ENCODE measurements around the gene JUND.

The JUND gene

GRCh38 chr19:18308051-18308947, 26.9 kb upstream of the JUND start:
- DNase-seq (ENCODE audit: low read depth), result no peak

- no peak for DNase-seq (ENCODE audit: low read depth)
Measured at GRCh38 chr19:18307271-18307681, 25.9 kb upstream of the JUND start.

- no peak for DNase-seq (ENCODE audit: low read depth)
Measured at GRCh38 chr19:18306888-18307260, 25.5 kb upstream of the JUND start.

DNA sequence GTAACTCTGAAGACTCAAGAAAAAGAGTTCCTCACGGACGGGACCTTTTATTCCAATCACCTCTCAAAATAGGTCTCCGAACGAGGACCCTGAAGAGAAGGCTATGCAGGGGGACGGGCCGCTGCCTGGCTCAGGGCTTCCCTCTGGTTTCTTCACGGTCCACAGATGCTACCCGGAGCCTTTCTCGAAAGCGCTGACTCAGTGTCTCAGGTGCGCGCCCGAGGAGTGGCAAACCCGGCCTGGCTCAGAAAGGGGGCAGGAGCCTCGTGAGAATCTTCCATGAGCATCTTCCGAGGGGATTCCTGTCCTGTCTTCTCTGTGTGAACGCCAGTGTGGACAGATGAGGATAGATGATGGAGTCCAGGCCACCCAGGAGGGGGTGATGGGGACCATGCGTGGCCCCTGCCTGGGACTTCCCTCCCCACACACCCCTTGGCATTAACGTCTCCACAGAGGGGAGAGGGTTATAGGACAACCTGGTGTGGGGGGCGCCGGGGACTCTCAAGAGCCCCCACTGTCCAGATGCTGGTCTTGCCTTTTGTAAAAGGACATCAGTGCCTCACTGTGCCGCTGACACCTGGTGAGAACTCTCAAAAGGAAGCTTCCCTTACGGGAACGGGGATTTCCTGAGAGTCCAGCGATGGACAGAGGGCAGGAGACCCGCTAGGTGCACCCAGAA, 24.9 kb upstream of the JUND start:
- no peak for DNase-seq (ENCODE audit: low read depth)

- peak; percentile 65 for DNase-seq (ENCODE audit: low read depth)
Measured at GRCh38 chr19:18304458-18305310, 23.3 kb upstream of the JUND start.

GRCh38 chr19:18304208-18304457, 22.7 kb upstream of the JUND start:
- DNase-seq (ENCODE audit: low read depth), result no peak

- DNase-seq (ENCODE audit: low read depth), result no peak
Measured at GRCh38 chr19:18301718-18302111, 20.3 kb upstream of the JUND start.

GRCh38 chr19:18300930-18301717, 19.7 kb upstream of the JUND start:
- no peak for DNase-seq (ENCODE audit: low read depth)

- DNase-seq (ENCODE audit: low read depth), result no peak
Measured at GRCh38 chr19:18299654-18300053, 18.2 kb upstream of the JUND start.

DNA sequence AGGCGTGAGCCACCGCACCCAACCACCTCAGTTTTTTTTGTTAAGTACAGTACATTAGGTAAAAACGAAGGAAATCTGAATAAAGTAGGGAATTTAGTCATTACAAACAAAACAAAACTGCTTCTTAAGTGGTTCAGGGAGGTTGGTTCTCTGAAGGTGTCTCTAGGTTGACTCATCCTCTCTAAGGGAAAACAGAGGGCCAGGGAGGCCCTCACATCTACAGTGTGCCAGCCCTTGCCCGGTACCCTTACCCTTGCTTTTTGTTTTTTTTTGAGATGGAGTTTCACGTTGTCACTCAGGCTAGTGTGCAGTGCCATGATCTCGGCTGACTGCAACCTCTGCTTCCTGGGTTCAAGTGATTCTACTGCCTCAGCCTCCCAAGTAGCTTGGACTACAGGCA, 17.2 kb upstream of the JUND start:
- DNase-seq (ENCODE audit: low read depth), result no peak

DNA sequence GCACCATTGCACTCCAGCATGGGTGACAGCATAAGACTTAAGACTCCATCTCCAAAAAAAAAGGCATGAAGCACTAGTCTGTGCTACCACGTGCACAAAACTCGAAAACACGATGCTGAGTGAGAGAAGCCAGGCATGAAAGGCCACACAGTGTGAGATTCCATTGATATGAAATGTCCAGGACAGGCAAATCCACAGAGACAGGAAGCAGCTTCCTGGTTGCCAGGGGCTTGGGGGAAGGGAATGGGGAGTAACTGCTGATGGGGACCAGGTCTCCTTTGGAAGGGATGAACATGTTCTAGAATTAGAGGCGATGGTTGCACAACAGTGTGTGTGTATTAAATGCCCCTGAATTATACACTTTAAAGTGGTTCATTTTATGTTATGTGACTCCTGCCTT, 15.9 kb upstream of the JUND start:
- DNase-seq (ENCODE audit: low read depth), result no peak

DNA sequence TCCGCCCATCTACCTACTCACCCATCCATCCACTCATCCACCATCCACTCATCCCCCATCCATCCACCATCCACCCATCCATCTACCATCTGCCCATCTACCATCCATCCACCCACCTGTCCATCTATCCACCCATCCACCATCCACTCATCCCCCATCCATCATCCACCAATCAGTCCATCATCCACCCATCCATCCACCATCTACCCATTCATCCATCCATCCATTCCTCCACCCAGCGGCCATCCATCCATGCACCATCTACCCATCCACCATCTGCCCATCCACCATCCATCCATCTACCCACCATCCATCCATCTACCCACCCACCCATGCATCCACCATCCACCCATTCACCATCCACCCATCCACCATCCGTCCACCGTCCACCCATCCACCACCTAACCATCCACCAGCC, 13.6 kb upstream of the JUND start:
- DNase-seq (ENCODE audit: low read depth), result no peak

DNA sequence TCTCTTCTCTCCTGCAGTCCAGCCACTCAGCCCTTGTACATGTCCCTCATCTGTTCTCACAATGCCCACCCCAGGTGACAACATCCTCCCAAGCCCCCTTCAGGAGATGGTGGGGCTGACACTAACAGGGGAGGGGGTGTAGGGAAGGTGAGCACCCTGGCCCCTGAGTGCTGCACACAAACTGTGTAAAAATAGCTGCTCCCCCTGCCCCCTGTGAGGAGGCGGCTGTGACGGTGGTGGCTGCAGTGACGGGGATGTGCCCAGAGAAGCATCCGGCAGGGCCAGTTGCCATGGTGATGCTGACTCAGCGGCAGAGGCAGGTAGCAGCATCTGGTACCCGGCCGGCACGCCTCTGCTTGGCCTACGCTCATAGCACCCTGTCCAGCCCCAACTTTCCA, 13.0 kb upstream of the JUND start:
- DNase-seq (ENCODE audit: low read depth), result peak; percentile 77

DNA sequence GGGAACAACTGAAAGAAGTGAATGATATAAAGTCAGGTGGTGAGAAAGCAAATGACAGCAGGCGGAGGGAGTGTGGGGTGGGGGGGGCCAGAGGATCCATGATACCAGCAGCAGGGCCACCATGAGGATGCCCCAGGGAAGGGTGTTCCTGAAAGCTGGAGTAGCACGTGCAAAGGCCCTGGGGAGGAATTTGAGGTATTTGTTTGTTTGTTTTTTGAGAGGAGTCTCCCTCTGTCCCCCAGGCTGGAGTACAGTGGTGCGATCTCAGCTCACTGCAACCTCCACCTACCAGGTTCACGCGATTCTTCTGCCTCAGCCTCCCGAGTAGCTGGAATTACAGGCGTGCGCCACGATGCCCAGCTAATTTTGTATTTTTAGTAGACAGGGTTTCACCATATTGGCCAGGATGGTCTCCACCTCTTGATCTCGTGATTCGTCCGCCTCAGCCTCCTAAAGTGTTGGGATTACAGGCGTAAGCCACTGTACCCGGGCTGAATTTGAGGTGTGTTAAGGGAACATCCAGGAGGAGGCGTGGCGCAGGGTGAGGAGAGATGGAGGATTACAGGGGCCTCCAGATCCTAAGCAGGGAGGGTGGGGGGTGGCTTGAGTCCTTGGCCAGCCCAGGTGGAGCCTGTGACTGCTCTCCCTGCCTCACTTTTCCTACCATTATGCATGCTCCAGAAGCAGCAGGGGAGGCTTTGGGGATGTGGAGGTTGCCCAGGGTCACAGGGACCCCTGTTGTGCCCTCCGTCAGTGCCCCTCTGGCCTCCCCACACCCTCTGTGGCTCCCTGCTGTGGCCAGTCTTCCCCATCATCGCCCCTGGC, 12.4 kb upstream of the JUND start:
- DNase-seq (ENCODE audit: low read depth), result no peak

DNA sequence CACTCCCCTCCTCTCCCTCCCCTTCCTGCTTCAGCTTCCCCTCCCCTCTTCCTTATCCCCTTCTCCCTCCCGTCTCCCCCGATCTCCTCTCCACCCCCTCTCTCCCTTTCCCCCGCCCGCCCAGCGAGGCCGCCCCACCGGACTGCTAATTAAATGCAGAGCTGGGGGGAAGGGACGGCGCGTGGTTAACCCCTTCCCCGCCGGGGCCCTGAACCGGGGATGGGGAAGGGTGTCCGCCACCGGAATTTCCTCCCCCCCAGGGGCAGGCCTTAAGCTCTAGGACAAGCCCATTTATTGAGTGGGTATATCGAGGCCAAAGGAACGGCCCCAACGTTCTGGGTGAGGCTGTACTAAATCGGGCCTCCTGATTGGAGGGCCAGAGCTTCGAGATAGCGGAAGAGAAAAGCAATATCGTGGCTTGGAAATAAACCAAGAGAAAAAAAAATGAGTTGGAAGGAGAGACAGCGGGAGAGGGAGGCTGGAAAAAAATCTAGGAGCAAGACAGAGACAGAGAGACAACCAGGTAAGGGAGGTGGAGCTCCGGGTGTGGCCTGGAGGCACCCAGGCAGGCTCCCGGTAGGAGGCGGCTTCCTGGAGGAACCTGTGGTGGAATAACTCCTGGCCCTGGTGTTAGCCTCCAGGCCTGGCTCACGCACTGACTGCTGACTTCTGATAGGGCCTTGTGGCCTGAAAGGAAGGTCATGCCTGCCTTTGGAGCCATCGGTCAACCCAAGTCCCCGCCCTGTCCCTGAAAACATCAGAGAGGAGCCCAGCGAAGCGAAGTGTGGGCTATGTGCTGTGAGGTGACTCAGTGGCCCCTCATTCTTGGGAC, 11.6 kb upstream of the JUND start:
- DNase-seq (ENCODE audit: low read depth), result no peak

DNA sequence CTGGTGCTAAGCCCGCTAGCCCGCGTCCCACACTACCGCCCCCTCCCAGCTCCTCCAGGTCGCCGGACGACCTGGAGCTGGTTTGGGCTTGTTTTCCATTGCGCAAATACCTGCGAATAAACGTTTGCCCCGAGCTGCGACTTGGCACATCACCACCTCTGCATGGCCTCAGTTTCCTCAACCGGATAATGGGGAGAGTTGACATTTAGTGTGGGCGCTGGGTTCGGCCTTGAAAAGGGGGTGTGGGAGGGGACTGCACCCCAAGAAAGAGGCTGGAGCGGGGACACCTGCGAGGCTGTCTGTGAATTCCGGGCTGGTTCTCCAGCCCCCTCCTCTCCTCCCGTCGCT, 11.0 kb upstream of the JUND start:
- DNase-seq (ENCODE audit: low read depth), result no peak

DNA sequence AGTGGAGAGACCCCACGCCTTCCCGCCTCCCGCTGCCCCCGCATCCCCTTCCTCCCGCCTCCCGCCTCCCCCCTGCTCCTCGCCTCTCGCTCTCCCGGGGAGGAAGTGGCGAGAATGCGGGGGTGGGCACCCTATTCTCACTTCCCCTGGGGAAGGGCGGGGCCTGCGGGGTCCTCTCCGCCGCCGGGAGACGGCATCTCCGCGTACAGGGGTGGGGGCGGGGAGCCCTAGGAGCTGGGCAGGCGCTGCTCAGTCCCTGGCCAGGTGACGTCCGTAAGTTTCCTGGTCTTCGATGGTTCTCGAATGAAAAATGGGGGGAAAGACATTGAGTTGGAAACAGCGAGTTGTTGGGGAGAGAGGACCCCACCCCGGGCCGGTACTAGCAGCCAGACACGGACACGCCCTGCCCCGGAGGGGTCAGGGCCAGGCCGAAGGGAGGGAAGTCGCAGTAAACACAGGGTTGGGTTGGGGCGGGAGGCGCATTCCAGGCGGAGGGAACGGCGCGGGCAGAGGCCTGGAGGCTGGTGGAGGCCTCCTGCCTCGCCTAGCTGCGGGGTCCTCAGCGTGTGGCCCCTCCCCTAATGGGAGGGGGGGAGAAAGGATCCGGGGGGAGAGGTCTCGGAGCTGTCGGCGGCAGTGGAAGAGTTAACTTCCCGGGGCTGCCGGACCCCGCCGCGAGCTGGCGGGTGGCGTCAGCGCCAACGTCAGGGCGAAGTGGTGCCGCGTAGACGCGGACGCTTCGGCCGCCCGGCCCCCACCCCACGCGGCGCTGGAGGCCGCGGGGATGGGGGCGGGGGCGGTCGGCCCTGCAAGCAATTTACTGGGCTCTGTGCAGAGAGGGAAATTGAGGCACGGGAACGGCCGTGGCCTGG, 10.4 kb upstream of the JUND start:
- peak; percentile 74 for DNase-seq (ENCODE audit: low read depth)

DNA sequence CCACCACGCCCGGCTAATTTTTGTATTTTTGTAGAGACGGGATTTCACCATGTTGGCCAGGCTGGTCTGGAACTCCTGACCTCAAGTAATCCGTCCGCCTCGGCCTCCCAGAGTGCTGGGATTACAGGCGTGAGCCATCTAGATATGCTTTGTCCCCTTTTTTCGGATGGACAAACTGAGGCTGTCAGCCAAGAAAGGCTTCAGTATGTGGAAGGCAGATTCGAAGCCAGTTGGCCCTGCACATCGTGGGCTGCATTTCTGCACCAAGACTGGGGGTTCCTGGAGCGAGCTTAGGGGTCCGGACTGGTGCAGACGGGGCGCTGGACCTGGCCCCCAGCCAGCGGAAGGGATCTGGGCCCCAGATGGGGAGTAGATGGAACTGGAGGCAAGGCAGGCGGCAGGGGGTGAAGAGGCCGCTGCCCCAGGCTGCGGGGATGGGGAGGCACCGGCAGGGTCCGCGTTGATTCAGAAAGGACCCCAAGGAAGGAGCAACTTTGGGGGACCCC, 9.7 kb upstream of the JUND start:
- DNase-seq (ENCODE audit: low read depth), result no peak

DNA sequence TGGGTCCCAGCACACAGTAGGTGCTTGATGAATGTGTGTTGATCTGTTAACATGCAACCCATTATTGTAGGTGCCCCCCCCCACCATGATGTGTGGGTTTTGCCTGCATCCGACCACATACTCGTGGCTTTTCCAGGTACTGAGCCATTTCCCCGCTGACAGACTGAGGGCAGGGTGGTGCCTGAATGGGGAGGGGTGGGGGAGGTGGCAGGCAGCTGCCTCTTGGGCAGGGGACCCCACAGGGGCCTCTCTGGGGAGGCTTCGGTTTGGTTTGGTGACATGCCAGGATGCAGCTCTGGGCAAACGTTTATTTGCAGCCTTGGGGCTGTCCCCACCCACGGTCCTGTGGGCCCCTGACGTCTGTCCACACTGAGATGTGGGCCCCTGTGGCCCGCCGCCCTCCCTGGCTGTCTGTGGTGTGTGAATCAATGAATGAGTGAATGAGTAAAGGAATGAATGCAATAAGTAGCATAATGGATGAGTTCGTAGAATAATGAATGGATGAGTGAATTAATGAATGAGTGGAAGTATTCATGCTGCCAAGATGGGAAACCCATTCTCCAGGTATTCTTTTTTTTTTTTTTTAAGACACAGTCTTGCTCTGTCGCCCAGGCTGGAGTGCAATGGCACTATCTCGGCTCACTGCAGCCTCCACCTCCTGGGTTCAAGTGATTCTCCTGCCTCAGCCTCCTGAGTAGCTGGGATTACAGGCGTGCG, 9.0 kb upstream of the JUND start:
- peak; percentile 81 for DNase-seq (ENCODE audit: low read depth)
